ENCODE measurements around the gene XPR1.

XPR1 gene

DNA sequence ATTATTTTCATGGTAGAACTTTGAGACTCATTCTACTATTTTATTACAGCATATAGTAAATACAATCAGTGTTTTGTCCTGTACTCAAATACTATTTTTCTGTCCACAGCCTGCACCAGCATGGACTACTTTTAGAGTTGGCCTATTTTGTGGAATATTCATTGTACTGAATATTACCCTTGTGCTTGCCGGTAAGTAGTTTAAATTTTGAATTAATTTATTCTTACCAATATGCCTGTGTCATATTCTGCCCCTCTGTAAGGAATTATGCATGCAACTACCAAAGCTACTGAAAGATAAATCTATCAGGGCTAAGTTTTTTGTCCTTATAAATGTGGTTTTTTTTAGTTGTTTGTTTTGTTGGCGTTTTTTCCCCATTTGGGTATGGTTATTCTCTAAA is 179.5 kb downstream of the XPR1 start:
- TF ChIP-seq EZH2phosphoT487 (IDR thresholded peaks at IDR 0.05; ENCODE audit: borderline replicate concordance) = no peak
- TF ChIP-seq, protein P1, sequence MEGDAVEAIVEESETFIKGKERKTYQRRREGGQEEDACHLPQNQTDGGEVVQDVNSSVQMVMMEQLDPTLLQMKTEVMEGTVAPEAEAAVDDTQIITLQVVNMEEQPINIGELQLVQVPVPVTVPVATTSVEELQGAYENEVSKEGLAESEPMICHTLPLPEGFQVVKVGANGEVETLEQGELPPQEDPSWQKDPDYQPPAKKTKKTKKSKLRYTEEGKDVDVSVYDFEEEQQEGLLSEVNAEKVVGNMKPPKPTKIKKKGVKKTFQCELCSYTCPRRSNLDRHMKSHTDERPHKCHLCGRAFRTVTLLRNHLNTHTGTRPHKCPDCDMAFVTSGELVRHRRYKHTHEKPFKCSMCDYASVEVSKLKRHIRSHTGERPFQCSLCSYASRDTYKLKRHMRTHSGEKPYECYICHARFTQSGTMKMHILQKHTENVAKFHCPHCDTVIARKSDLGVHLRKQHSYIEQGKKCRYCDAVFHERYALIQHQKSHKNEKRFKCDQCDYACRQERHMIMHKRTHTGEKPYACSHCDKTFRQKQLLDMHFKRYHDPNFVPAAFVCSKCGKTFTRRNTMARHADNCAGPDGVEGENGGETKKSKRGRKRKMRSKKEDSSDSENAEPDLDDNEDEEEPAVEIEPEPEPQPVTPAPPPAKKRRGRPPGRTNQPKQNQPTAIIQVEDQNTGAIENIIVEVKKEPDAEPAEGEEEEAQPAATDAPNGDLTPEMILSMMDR (conservative IDR thresholded peaks at IDR 0.05; ENCODE audit: low read length) = no peak

GRCh38 chr1:180811886-180812285 is 180.1 kb downstream of the XPR1 start:
- H3K79me2 ChIP-seq (ENCODE audit: insufficient read depth, low read length) = no peaks in the 10 kb centered on the region
- H3K4me2 ChIP-seq (ENCODE audit: low read depth, low read length, poor library complexity, severe bottlenecking) = no peak overlapping the region
- H3K9me2 ChIP-seq (replicated peaks; ENCODE audit: low read depth, low read length) = no peaks in the 10 kb centered on the region
- H3K27me3 ChIP-seq (ENCODE audit: insufficient read depth, low read length, poor library complexity, severe bottlenecking) = no peaks in the 10 kb centered on the region
- H3K4me3 ChIP-seq (ENCODE audit: low read length, poor library complexity, severe bottlenecking) = no peak overlapping the region
- H2AFZ ChIP-seq (ENCODE audit: low read length) = no peak overlapping the region
- H3K36me3 ChIP-seq (ENCODE audit: insufficient read depth, low read length) = peaks cover 35% of the 10 kb centered on the region
- H3K9ac ChIP-seq (ENCODE audit: low read depth, low read length, poor library complexity, severe bottlenecking) = no peak overlapping the region
- no peaks in the 10 kb centered on the region for H4K20me1 ChIP-seq (ENCODE audit: insufficient read depth, low read length, poor library complexity, severe bottlenecking)
- H3K9me3 ChIP-seq (ENCODE audit: insufficient read depth, low read depth, low read length) = no peaks in the 10 kb centered on the region
- TF ChIP-seq EZH2phosphoT487 (IDR thresholded peaks at IDR 0.05; ENCODE audit: borderline replicate concordance) = no peak
- TF ChIP-seq, protein P1 (conservative IDR thresholded peaks at IDR 0.05; ENCODE audit: low read length) = no peak
- peaks cover 6% of the 10 kb centered on the region for H3K4me1 ChIP-seq (ENCODE audit: insufficient read depth, low read length, poor library complexity, severe bottlenecking)
- H3F3A ChIP-seq (ENCODE audit: low read depth) = no peaks in the 10 kb centered on the region

More for the DNA sequence above, 179.5 kb downstream of the XPR1 start:
- no peak overlapping the region for H3K4me3 ChIP-seq (ENCODE audit: low read length, poor library complexity, severe bottlenecking)
- H3K36me3 ChIP-seq (ENCODE audit: insufficient read depth, low read length) = peaks cover 39% of the 10 kb centered on the region
- no peaks in the 10 kb centered on the region for H3K9me3 ChIP-seq (ENCODE audit: insufficient read depth, low read depth, low read length)
- no peaks in the 10 kb centered on the region for H3F3A ChIP-seq (ENCODE audit: low read depth)
- H4K20me1 ChIP-seq (ENCODE audit: insufficient read depth, low read length, poor library complexity, severe bottlenecking) = no peaks in the 10 kb centered on the region
- peaks cover 6% of the 10 kb centered on the region for H3K4me1 ChIP-seq (ENCODE audit: insufficient read depth, low read length, poor library complexity, severe bottlenecking)
- no peaks in the 10 kb centered on the region for H3K9me2 ChIP-seq (replicated peaks; ENCODE audit: low read depth, low read length)
- H3K79me2 ChIP-seq (ENCODE audit: insufficient read depth, low read length) = no peaks in the 10 kb centered on the region
- H2AFZ ChIP-seq (ENCODE audit: low read length) = no peak overlapping the region
- no peaks in the 10 kb centered on the region for H3K27me3 ChIP-seq (ENCODE audit: insufficient read depth, low read length, poor library complexity, severe bottlenecking)
- no peak overlapping the region for H3K9ac ChIP-seq (ENCODE audit: low read depth, low read length, poor library complexity, severe bottlenecking)
- H3K4me2 ChIP-seq (ENCODE audit: low read depth, low read length, poor library complexity, severe bottlenecking) = no peak overlapping the region

- H4K20me1 ChIP-seq (ENCODE audit: insufficient read depth, low read length, poor library complexity, severe bottlenecking) = no peaks in the 10 kb centered on the region
- no peaks in the 10 kb centered on the region for H3F3A ChIP-seq (ENCODE audit: low read depth)
- H3K27me3 ChIP-seq (ENCODE audit: insufficient read depth, low read length, poor library complexity, severe bottlenecking) = no peaks in the 10 kb centered on the region
- H3K4me2 ChIP-seq (ENCODE audit: low read depth, low read length, poor library complexity, severe bottlenecking) = no peak overlapping the region
- peaks cover 14% of the 10 kb centered on the region; the same call in 1 of the 2 replicates for H3K36me3 ChIP-seq (ENCODE audit: insufficient read depth, low read length)
- H3K4me3 ChIP-seq (ENCODE audit: low read length, poor library complexity, severe bottlenecking) = no peak overlapping the region
- H3K4me1 ChIP-seq (ENCODE audit: insufficient read depth, low read length, poor library complexity, severe bottlenecking) = peaks cover 6% of the 10 kb centered on the region
- H3K79me2 ChIP-seq (ENCODE audit: insufficient read depth, low read length) = no peaks in the 10 kb centered on the region
- TF ChIP-seq, protein P1 (conservative IDR thresholded peaks at IDR 0.05; ENCODE audit: low read length) = no peak
- TF ChIP-seq EZH2phosphoT487 (IDR thresholded peaks at IDR 0.05; ENCODE audit: borderline replicate concordance) = no peak
- H3K9me2 ChIP-seq (replicated peaks; ENCODE audit: low read depth, low read length) = no peaks in the 10 kb centered on the region
- H3K9ac ChIP-seq (ENCODE audit: low read depth, low read length, poor library complexity, severe bottlenecking) = no peak overlapping the region
- no peak overlapping the region for H2AFZ ChIP-seq (ENCODE audit: low read length)
- H3K9me3 ChIP-seq (ENCODE audit: insufficient read depth, low read depth, low read length) = no peaks in the 10 kb centered on the region
Observed at GRCh38 chr1:180814258-180814657, 182.4 kb downstream of the XPR1 start.

Data from Loucy (cell line).